ENCODE measurements around the gene DOCK10.
A peak's percentile ranks its signal among the peaks of the same experiment; 100 is the strongest.

The DOCK10 gene

GRCh38 chr2:224753743-224754540 lies 288.3 kb downstream of the DOCK10 start:
- DNase-seq, result no peak

GRCh38 chr2:224751996-224752698 lies 290.1 kb downstream of the DOCK10 start:
- no peak for DNase-seq

DNA sequence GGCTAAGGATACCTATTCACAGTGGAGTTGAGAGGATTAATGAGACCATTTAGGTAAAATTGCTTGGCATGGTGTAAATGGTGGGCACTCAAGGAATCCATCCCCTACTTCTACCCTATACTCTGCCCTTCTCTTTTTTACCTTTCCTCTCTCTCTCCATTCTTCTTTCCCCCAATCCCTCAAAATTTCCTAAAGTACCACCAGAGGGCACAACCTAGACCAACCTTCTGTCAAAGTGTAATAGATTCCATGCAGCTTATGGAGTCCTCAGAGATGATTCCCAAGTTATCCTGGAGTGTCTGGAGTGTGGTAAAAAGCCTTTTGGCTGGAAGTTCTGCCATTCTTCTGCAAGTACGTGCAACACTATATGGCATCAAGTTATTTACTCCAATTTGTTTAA lies 293.1 kb downstream of the DOCK10 start:
- DNase-seq, result no peak

- no peak for DNase-seq
Observed at GRCh38 chr2:224747765-224748164, 294.5 kb downstream of the DOCK10 start.

DNA sequence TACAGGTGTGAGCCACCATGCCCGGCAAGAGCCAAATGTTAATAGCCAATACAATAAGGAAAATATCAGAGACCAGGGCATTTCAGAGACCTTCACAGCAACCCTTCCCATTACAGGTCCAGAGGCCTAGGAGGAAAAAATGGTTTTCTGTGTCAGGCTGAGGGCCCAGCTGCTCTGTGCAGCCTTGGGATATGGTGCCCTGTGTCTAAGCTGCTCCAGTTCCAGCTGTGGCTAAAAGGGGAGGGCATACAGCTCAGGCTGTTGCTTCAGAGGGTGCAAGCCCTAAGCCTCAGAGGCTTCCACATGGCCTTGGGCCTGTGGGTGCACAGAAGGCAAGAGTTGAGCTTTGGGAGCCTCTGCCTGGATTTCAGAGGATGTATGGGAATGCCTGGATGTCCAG lies 306.0 kb downstream of the DOCK10 start:
- DNase-seq, result no peak

GRCh38 chr2:224734949-224735348 lies 307.3 kb downstream of the DOCK10 start:
- peak; percentile 22 for DNase-seq

DNA sequence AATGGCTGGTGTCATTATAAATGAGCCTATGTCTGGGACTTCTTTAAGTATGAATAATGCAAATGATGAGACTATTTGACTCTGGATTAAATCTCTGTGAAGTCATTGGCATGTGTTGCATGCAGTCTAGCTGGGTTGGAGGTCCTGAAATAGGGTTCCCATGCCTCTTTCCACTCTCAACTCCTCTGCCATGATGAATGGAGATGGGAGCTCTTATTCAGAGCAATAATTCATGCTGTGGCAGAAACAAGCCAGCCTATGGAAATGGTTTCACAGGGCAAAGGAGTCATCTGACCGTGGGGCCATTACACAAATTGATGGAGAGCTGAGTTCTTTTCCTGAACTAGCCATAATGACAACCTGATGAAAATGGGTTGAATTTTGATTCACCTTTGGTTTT lies 310.6 kb downstream of the DOCK10 start:
- no peak for DNase-seq

DNA sequence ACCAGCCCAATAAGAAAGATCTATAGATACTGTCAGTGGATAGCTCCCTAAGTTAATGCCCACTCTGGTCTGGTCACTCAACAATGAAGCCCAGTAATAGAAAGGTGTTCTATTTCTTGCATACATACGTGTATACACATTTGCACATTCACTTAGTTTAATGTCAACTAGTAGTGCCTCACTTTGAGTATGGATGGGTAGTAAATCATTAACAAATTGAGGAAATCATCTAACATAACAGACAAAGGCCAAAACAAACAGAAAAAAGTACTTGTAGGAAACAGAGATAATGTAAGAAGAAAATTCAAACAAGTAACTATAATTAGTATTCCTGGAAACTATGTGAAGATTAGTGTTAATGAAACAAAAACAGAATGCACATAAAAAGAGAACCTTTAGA lies 312.8 kb downstream of the DOCK10 start:
- no peak for DNase-seq

DNA sequence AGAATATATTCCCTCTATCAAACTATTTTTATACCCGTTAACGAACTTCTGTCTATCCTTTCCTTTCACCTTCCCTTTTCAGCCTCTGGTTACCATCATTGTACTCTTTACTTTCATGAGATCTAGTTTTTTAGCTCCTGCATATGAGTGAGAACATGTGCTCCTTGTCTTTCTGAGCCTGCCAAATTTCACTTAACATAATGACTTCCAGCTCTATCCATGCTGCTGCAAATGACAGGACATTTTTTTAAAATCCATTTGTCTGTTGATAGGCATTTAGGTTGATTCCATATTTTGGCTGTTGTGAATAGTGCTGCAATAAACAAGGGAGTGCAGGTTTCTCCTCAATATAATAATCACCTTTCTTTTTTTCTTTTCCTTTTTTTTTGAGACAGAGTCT lies 317.9 kb downstream of the DOCK10 start:
- DNase-seq, result no peak

- peak; percentile 7 for DNase-seq
Observed at GRCh38 chr2:224723586-224724217, 318.6 kb downstream of the DOCK10 start.

DNA sequence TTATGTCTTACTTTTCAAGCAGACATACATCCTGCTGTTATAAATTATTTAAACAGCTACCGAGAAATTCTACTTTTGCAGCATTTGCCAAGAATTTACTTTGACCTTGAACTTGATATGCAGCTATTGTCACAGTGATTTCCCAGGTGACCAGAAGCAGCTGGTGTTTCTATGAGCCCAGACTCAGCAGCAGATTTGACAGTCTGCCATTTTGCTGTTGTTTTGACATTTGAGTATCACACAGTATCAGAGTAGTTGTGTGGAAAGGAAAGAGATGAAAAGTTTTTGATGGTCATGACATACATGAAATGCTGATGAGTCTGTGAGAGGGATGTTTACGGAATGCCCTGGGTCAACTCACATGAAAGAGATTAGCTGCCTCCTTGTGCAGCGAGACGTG lies 319.5 kb downstream of the DOCK10 start:
- DNase-seq, result no peak

GRCh38 chr2:224722250-224722649 lies 320.0 kb downstream of the DOCK10 start:
- no peak for DNase-seq

DNA sequence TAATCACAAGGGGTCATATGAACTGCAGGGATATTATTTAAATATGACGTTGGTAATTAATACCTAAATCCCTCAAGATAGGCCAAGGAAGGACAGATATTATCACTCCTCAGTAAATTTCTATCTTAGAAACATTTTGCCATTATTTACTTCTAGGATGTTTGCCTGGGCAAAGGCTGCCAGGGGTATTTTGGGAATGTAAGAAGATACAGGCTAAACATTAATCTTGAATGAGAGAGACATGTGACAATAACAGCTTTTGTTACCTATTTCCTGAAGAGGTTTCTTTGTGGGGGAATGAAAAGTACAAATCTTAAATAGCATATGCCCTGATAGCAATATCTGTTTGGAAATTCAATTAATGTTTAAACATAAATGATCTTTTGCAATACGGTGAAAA lies 325.3 kb downstream of the DOCK10 start:
- DNase-seq, result no peak

DNA sequence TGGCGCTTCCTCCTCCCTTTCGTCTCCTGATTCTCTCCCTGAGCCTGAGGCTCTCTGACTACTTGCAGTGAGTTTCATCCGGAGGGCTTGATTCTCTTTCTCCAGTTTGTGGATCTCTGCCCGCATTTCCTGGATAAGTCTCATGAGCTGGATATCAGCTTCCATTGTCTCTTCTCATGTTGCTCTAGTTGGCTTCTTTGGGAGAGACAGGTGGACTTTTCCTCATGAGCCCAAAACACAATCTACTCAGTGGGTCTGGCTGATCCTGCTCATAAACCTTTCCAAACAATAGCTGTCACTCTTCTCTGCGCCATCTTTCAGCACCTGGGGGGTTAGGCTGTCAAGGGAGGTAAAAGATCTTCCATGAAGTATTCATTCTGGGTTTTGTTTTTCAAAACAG lies 326.1 kb downstream of the DOCK10 start, which contains the start of gene CCDC195:
TSS of gene CCDC195 (minus strand) at position 165 of the 400 bp plus-strand sequence. CDS start at position 165, 0 bp downstream.
- no peak for DNase-seq
